ENCODE measurements around the gene TBX5.
"Not testable (repeated sequence)": the region's sequence is repeated elsewhere in the genome, so short reads cannot be mapped to it uniquely, and the experiment has no call there.

TBX5 gene

DNA sequence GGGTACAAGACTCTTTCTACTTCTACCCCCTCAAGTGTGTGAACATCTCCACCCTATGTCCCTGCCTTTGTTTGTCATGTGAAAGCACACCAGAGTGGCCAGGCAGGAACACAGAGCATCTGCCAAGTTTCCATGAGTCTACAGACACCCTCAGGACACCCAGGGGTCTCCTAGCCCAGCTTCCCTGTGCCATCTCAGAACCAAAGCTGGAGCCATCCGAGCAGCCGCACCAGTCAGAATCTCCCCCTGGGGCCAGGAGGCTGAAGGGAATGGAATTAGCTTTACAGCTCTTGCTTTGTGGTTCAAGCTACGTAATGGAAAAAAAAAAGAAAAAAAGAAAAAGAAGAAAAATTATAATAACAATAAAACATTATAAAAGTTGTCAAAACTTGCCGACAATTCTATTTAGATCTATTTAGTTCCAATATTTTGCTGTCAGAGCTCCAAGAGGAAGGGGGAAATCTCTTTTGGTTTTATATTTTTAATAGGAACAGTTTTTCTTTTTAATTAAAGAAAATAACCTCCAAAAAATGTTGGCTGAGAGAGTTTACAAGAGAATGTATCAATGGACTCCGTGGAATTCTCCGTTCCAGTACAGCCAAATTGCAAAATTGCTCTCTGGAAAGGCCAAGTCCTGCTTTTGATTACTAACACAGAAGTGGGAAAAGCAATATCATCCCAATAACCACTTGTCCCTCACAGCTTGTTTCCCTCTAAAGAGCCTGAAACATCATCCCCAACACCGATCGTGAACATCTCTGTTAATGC, 37.1 kb downstream of the TBX5 start:
- DNase-seq: no peak

DNA sequence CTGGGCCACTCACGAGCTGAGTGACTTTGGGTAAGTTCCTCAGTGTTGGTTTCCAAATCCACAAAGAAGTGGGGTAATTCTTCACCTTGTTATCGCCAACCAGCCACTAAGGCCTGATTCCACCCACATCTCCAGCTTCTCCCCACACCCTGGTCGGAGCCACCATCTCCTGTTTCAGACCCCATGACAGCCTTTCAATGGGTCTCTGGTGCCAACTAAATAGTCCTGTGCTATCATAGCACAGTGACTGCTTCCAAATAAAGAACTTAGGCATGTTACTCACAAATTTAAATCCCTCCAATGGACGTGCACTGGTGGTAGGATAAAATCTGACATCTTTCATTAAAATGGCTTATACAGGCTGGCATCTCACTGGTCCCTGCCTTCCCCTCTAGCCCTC, 44.0 kb downstream of the TBX5 start:
- DNase-seq: no peak

DNA sequence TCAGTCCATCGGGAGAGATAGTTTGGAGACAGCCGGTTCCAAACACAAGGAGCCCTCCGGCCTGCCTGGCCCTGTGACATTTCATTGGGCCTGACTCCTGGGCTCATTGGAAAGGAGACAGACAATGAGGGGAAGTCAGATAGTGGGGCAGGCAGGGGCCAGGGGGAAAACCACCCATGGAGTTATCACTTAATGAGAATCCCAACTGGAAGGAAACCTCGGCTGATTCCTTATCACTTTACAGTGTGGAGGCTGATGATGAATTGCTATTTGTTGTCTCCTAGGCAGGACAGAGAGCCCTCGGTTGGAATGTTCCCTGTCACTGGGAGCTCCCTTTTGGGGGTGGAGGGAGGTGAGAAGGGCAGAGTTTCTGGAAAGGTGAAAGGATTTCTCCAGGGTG, 44.4 kb downstream of the TBX5 start:
- DNase-seq: no peak

DNA sequence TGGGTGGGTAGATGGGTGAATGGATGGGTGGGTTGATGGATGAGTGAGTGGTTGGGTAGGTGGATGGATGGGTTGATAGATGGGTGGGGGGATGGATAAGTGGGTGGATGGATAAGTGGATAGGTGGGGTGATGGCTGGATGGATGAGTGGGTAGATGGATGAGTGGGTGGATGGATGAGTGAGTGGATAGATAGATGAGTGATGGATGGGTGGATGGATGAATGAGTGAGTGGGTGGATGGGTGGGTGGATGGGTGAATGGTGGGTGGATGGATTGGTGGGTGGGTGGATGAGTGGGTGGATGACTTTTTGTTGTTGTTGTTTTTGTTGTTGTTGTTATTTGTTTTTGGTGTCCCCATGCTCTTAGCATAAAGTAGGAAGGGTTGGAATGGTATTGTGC, 45.5 kb downstream of the TBX5 start:
- DNase-seq: no peak

DNA sequence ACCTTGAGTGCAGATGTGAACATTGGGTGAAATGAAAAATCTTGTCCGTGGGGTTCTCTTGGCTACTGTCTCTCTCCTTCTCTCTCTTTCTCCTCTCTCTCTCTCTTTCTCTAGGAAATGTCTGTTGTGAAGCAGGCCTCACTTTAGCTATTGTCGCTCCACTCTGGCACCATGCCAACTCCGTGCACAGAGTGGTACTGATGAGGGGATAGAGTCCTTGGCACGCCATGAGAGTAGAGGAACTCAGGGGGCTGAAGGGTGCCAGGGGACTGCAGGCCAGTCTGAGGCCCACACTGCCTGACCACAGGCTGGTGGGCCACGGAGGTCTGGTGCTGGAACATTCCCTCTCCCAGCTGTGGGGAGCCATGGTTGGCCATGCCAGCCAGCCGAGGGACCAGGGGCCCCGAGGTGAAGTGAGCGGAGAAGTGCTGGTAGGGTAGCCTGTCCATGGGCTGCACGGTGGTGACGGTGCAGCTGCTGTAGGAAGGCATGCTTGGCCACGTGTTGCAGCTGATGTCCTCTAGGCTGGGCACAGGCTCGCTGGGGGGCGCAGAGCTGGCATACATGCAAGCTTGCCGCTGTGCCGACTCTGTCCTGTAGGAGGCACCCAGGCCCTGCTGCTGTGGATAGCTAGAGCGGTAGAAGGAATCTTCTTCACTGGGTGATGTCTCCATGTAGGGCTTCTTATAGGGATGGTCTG, 50.4 kb downstream of the TBX5 start:
- DNase-seq: peak in 1 of 2 donors; percentile 3

DNA sequence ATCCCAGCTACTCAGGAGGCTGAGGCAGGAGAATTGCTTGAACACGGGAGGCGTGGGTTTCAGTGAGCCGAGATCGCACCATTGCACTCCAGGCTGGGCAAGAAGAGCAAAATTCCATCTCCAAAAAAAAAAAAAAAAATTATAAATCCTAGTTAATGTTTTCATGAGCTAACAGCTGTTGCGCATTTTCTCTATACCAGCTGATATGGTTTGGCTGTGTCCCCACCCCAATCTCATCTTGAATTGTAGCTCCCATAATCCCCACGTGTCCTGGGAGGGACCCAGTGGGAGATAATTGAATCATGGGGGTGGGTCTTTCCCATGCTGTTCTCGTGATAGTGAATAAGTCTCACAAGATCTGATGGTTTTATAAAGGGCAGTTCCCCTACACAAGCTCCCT, 56.7 kb downstream of the TBX5 start:
- not testable (repeated sequence) for DNase-seq

DNA sequence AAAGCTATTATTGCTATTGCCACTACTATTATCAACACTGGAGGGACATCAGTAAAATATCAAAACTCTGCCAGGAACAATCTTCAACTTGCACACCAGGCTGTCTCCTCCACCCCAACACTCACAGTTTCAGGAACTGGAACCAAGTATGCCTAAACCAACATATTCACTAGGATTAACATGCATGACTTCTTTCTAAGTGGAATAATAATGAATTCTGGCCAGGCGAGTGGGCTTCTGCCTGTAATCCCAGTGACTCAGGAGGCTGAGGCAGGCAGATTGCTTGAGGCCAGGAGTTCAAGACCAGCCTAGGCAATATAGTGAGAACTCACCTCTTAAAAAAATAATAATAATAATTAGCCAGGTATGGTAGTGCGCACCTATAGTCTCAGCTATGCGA, 58.1 kb downstream of the TBX5 start:
- DNase-seq: no peak

DNA sequence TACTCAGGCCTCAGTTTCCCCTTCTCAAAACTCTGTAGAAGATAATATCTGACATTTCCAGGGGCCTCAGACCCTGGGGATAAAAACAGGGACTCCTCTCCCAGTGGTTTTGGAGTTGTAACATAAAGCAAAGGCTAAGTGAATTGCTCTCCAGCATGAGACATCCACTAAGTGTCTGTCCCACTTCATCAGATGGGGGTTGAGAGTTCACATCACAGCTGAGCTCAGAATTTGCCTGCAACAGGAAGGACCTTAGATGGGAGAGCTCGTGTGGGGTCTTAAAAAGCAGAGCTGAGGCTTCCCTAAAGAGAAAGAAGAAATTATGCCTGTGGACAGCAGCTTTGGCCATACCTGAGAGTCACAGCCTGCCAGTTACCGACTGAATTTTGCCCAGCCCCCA, 61.1 kb downstream of the TBX5 start:
- DNase-seq: no peak

DNA sequence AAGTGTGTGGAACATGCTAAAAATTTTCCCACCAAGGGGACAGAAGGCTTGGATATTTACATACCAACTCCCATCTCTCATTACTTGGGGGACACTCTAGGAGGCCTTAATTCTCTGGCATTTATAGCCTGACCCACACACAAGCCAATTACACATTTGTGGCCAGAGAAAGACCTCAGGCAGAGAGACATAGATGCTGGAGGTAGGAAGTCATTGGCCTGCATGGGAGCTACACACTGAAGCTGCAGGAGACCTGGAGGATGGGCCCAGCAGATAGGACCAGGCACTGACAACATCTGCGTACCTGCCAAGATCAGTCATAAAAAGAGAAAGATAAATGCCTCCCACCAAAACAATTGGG, 61.7 kb downstream of the TBX5 start:
- no peak for DNase-seq

DNA sequence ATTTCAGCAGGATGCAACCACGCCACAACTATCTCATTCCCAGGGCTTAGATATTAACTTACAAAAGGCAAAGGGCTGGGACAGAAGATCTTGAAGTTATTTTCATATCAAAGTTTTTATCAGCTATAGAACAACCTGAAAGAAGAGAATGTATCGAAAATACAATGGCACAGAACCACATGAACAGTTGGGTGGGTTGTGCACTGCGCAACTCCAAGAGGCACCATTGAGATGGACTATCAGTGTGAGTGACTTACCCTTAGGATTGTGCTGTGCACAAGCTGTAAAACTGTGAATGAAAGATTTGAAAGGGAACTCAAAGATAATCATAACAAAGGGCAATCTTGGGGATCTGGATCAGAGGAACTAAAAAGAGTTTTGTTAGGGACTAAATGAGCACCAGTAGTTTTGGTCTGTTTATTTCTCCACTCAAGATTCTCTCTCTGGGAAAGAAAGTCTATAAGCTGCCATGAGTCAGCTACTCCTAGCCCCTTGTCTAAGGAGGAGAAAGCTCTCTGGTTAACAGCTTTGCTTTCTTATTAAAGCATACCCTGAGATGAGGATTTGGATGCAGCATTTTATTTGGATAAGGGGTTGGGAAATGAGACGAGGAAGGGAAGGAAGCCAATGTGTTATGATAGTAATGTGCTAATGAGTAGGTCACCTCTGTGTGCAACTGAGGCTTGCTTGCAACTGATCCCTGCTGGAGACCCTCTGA, 62.2 kb downstream of the TBX5 start:
- no peak for DNase-seq

DNA sequence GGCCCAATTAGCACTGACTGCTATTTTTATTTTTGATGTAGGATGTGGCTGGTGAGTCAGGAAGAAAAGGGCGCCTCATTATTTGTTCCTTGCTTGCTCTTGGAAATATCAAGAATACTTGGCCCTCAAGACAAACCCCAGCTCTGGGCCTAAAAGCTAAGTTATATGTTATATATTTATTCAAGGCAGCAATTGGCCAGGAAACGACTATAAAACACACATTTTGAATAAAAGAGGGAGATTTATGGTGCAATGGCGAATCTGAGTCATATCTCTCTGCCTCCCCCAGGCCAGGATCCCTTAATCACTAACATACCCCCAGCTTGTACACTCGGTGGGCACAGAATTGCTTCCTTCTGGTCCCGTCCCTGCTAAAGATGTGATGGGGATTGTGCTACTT, 63.3 kb downstream of the TBX5 start:
- no peak for DNase-seq

DNA sequence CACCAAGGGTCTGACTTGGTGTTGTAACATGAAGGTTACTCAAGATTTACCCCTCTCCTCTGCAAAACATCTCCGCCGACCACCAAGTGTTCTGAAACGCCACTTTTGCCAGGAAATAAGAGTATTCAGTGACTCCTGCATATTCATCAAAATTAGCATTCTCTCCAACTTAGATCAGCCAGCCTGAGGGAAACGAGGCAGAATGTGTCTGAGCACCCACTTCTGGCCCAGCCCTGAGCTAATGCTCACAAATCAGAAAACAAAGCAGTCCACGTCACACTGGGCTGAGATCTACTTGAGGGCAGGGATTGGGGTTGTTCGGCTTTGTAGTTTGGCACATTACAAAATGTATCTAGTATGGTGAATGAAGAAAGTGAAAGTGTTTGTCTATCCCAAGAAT, 64.3 kb downstream of the TBX5 start:
- no peak for DNase-seq

DNA sequence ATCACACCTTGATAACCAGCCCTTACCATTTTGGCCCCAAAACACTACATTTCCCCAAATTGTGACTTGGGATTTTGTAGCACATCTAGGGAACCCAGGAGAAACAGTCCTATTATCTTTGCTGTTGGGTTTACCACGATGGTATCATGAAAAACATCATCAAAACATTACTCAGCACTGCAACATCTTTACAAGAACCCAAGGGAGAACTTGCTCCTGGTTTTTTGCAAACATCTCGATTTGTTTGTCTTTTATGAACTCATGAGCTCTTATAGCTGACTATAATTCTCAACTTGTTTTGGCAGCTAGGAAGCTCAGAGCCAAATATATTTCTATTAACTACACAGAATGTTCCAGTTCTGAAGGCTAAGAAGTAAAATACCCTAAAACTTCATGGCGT, 65.7 kb downstream of the TBX5 start:
- DNase-seq: no peak

DNA sequence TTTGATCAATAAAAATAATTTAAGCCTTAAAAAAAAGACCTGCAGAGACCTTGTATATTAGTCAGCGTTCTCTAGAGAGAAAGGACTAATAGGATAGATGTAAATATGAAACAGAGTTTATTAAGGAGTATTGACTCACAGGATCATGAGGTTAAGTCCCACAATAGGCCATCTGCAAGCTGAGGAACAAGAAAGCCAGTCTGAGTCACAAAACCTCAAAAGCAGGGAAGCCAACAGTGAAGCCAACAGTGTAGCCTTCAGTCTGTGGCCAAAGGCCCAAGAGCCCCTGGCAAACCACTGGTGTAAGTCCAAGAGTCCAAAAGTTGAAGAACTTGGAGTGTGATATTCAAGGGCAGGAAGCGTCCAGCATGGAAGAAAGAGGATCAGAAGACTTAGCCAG, 66.3 kb downstream of the TBX5 start:
- DNase-seq: no peak

DNA sequence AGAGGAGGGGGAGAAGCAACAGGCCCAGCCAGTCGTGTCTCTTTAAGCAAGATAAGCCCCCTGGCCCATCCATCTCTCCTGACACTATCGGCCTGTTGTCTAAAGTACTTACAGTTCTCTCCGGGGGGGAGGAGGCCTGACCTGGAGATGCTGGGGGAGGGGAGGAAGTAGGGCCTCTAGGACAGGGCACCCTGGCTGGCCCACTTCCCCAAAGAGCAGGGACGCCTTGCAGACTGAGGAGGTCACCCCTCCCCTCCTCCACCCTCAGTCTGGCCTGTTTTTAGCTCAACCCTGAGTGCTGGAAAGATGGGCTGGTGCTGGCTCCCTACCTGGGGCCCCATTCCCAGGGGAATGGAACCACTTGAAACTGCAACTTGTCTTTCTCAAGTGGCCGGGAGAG, 70.3 kb downstream of the TBX5 start:
- DNase-seq: no peak

DNA sequence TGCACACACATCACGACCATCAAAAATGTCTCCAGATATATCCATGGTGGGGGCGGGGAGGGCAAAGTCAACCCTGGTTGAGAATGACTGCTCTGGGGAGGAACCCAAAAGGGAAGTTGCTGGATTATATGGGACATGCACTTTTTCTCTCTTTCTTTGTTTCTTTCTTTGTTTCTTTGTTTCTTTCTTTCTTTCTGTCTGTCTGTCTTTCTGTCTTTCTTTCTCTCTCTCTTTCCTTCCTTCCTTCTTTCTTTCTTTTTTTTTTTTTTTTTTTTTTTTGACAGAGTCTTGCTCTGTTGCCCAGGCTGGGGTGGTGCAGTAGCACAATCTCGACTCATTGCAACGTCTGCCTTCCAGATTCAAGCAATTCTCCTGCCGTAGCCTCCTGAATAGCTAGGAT, 71.5 kb downstream of the TBX5 start:
- no peak for DNase-seq

DNA sequence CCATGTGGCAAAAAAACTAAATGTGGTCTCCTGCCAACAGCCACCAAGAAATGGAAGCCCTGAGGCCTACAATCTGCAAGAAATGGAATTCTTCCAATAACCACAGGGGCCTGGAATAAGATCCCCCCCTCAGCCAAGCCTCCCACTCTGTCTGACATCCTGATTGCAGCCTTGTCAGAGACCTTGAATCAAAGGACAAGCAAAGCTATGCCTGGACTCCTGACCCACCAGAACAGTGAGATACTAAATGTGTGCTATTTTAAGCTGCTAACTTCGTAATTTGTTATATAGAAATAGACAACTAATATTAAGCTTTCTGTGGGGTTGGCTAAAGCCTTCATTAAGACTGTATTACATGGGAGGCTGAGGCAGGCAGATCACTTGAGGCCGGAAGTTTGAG, 77.7 kb downstream of the TBX5 start:
- DNase-seq: no peak

DNA sequence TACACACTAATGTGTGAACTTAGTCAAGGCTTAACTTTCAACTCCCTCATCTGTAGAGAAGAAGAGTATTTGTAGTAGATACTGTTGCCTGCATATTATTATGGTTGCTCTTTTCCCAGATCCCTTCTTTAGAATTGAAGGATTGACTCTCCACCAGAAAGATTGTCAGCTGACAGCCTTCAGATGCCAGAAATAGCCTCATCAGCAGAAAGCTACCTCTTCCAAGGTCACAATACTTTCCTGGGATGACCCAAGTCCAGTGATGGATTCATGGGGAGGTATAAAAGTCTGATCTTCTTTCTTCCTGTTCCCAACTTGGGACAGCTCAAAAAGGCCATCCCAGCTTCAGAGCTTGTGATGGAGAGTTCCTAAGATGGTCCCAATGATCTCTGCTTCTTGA, 78.2 kb downstream of the TBX5 start:
- no peak for DNase-seq

DNA sequence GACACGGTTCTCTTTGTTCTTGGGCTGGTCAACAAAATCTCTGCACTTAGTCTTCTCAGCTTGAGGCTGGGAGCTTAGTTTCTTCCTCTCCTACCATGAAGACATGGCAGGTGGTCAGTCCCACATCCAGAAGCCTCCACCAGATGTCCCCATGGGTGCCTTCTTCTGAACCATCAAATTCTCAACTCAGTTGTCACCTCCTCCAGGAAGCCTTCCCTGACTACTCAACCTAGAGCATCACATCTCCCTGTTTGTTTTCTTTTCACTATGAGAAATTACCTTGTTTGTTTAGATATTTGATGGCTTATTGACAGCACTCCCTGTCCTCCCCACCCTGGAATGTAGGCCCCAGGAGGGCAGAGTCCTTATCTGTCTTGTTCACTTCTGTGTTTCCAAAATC, 84.4 kb downstream of the TBX5 start:
- DNase-seq: no peak

DNA sequence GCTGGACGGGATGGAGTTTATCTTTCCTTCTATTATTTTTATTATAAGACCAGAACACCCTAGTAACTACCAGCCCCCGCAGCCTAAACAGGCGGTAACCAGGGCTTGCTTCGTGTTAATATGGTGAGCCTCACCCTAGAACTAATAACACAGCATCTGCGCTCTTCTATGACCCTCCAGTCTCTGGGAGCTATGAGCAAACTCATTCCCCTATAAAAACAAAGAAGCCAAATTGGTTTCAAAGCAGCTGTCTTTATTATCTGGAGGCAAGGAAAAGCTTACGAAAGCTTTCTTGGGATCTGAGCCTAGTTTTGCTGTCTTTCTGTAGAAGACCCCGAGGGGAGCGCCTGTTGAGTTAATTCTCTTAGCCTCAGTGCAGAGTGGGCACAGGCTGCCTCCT, 85.0 kb downstream of the TBX5 start:
- no peak for DNase-seq

DNA sequence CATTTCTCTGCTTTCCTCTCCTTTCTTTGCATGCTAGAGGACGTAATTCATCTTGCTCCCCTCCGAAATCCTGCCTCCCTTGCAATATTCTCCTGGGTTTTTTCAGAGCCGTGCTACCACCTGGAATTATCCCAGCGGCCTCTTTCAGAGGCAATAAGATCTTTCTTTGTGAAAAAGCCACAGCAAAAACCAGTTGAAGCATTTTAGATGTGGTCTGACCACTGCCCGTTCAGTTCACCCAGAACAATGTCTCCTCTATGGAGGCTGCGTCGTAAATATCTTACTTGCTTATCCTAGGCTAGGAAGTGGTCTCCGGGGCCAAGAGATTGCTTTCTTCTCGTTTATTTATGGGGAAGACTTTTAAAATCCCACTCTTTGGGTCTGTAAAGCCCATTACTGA, 85.8 kb downstream of the TBX5 start:
- no peak for DNase-seq

DNA sequence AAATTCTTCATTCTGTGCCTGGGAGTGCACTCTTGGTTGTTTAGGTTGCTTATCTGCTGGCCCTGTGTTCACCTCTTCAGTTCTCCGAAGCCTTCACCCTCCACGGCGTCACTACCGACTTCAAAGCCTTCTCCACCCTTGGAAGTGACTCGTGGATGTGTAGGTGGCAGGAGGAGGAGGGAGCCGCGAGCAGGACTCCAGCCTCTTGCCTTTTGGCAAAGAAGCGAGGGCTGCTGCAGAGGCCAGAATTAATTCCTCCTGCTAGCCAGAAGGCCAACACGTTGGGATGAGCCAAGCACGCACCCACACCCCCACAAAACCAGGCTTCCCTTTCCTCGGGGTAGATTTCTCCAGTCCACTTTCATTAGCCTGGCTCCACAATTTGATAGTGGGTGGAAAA, 86.5 kb downstream of the TBX5 start:
- DNase-seq: no peak

DNA sequence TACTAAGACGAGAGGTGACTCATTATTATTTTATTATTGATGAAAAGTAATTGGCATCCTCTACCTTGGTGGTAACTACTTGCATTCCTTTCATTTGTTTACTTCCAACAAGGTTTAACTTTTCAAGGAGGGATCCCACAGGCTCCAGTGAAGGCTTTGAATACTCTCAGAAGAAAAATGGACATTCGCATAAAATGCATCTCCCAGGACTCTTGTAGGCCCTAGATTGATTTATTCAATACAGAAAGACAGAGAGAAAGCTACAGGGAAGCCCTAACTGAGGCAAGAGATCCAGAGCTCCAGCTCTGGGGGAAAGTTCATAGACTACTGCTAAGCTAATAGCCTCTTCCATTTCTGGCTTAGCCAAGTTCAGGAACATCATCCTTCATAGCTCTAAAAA, 87.0 kb downstream of the TBX5 start:
- DNase-seq: no peak

DNA sequence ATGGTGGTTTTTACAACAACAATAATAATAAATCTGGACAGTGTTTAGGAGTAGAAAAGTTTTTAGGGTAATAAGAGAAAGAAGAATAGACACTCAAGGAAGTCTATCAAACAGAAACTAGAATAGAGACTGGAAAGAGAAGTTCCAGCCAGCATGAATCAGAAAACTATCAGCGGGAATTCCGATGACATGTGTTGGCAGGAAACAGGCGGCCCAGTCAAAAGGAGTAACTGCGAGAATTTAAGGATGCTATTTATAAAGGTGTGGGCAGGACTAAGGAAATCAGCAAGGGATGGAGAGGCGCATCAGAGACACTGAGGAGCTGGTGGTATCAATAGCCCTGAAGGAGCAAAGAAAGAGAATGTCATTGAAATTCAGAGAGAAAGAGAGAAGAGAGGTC, 89.9 kb downstream of the TBX5 start:
- DNase-seq: no peak

All from stimulated activated CD4-positive, alpha-beta T cell treated with anti-CD3 and anti-CD28 coated beads, Interleukin-2, amount 100 ng/mL, for 24 hours (primary cell).